Mesenchymal stem cell (in vitro differentiated cells and primary cell): ENCODE results near the gene SLC16A3.

Experiments used
- DNase-seq: peaks from one replicate; pipeline ENCODE4 v3.0.0-alpha.2; 2013
- H2AFZ ChIP-seq: one replicate; pipeline ENCODE4 v1.6.1; 2013; ENCODE audit warnings: low read depth, mild to moderate bottlenecking, control low read depth, inconsistent platforms, low read length, moderate library complexity
- H2AK5ac ChIP-seq: 2 replicates; pipeline ENCODE4 v1.6.1; 2013; ENCODE audit warnings: low read length, moderate library complexity, mild to moderate bottlenecking, inconsistent platforms; ENCODE audit not compliant: severe bottlenecking
- H2BK120ac ChIP-seq: one replicate; pipeline ENCODE4 v1.6.1; 2013; ENCODE audit warnings: low read depth, mild to moderate bottlenecking, inconsistent platforms, low read length, moderate library complexity
- H2BK12ac ChIP-seq, 2 experiments: one replicate each; pipeline ENCODE4 v1.6.1; 2013; ENCODE audit warnings: inconsistent platforms in 2 of 2, low read length in 2 of 2, mild to moderate bottlenecking in 2 of 2, moderate library complexity in 2 of 2, control low read depth in 1 of 2
- H2BK15ac ChIP-seq: one replicate; pipeline ENCODE4 v1.6.1; 2013; ENCODE audit warnings: mild to moderate bottlenecking, low read depth, inconsistent platforms; ENCODE audit not compliant: poor library complexity, severe bottlenecking
- H2BK5ac ChIP-seq: 2 replicates; pipeline ENCODE4 v1.6.1; 2013; ENCODE audit warnings: low read depth, mild to moderate bottlenecking, low read length, control low read depth, inconsistent platforms; ENCODE audit not compliant: poor library complexity, severe bottlenecking
- H3K14ac ChIP-seq, 2 experiments: one replicate each; pipeline ENCODE4 v1.6.1; 2013; ENCODE audit warnings: inconsistent platforms in 2 of 2, low read length in 2 of 2, control low read depth in 1 of 2, mild to moderate bottlenecking in 1 of 2, moderate library complexity in 1 of 2
- H3K18ac ChIP-seq, 2 experiments: one replicate each; pipeline ENCODE4 v1.6.1; 2013; ENCODE audit warnings: inconsistent platforms in 2 of 2, low read length in 2 of 2, control low read depth in 1 of 2, low read depth in 1 of 2, mild to moderate bottlenecking in 1 of 2
- H3K23ac ChIP-seq, 2 experiments: one replicate each; pipeline ENCODE4 v1.6.1; 2013; ENCODE audit warnings: inconsistent platforms in 2 of 2, low read length in 2 of 2, mild to moderate bottlenecking in 2 of 2, moderate library complexity in 2 of 2, control low read depth in 1 of 2
- H3K27ac ChIP-seq: 2 replicates; pipeline ENCODE4 v1.5.1; 2013; ENCODE audit warnings: mild to moderate bottlenecking, moderate library complexity, low read length, control low read depth, inconsistent platforms; ENCODE audit not compliant: poor library complexity, severe bottlenecking
- H3K27me3 ChIP-seq, 2 experiments: 2 replicates each; pipeline versions ENCODE4 v1.6.1 to v1.7.0; 2013; ENCODE audit warnings: low read length in 2 of 2, mild to moderate bottlenecking in 2 of 2, moderate library complexity in 2 of 2, control low read depth in 1 of 2, inconsistent platforms in 1 of 2; ENCODE audit not compliant: control insufficient read depth in 1 of 2, insufficient read depth in 1 of 2
- H3K36me3 ChIP-seq, 2 experiments: 2 replicates each; pipeline versions ENCODE4 v1.6.1 to v1.7.0; 2013; ENCODE audit warnings: low read length in 2 of 2, control low read depth in 1 of 2, inconsistent platforms in 1 of 2, low read depth in 1 of 2, mild to moderate bottlenecking in 1 of 2; ENCODE audit not compliant: insufficient read depth in 2 of 2, control insufficient read depth in 1 of 2
- H3K4ac ChIP-seq, 2 experiments: one replicate each; pipeline ENCODE4 v1.6.1; 2013; ENCODE audit warnings: inconsistent platforms in 2 of 2, low read length in 2 of 2, mild to moderate bottlenecking in 2 of 2, moderate library complexity in 2 of 2, control low read depth in 1 of 2, low read depth in 1 of 2
- H3K4me1 ChIP-seq: 2 replicates; pipeline ENCODE4 v1.6.1; 2013; ENCODE audit warnings: low read depth, low read length, control low read depth; ENCODE audit not compliant: control insufficient read depth, insufficient read depth
- H3K4me2 ChIP-seq: 2 replicates; pipeline ENCODE4 v1.6.1; 2013; ENCODE audit warnings: low read length, mild to moderate bottlenecking, inconsistent platforms; ENCODE audit not compliant: poor library complexity, severe bottlenecking
- H3K4me3 ChIP-seq, 2 experiments: 2 replicates each; pipeline versions ENCODE4 v1.5.1 to v1.7.0; 2013; ENCODE audit warnings: low read length in 2 of 2, mild to moderate bottlenecking in 2 of 2, control low read depth in 1 of 2, low read depth in 1 of 2; ENCODE audit not compliant: insufficient read depth in 1 of 2
- H3K79me1 ChIP-seq: replicated peaks from 2 replicates; pipeline ENCODE4 v1.6.1; 2013; ENCODE audit warnings: mild to moderate bottlenecking, control low read depth, low read length, inconsistent platforms; ENCODE audit not compliant: poor library complexity, severe bottlenecking
- H3K9ac ChIP-seq: 2 replicates; pipeline ENCODE4 v1.7.0; 2013; ENCODE audit warnings: mild to moderate bottlenecking, low read length, moderate library complexity
- H3K9me3 ChIP-seq: 2 replicates; pipeline ENCODE4 v1.7.0; 2013; ENCODE audit warnings: mild to moderate bottlenecking, low read length; ENCODE audit not compliant: control insufficient read depth
- H4K8ac ChIP-seq: one replicate; pipeline ENCODE4 v1.6.1; 2013; ENCODE audit warnings: inconsistent platforms, mild to moderate bottlenecking, low read length, moderate library complexity
- H4K91ac ChIP-seq: one replicate; pipeline ENCODE4 v1.6.1; 2013; ENCODE audit warnings: mild to moderate bottlenecking, low read length, inconsistent platforms
- WGBS: methylation state at CpG from one replicate; pipeline ENCODE4 v1.1.7; 2013; ENCODE audit warnings: mixed read lengths; 5-methylcytosine and 5-hydroxymethylcytosine counted together

The SLC16A3 gene

GRCh38 chr17:82278308-82278707, 49.5 kb downstream of the SLC16A3 start:
- Histone ChIP-seq H2BK120ac (no peak overlapping the region), H3K36me3 (peaks cover 5 to 9% of the 10 kb centered on the region in 2 experiments), H2BK5ac (no peak overlapping the region), H3K4me2 (no peak overlapping the region), H3K27me3 (no peaks in the 10 kb centered on the region), H3K79me1 (peaks cover 8% of the 10 kb centered on the region), H3K4ac (no peak overlapping the region), H2AK5ac (no peak overlapping the region), H2BK15ac (no peak overlapping the region), H3K4me3 (no peak overlapping the region), H2AFZ (no peak overlapping the region), H3K9ac (no peak overlapping the region), H4K91ac (no peak overlapping the region), H3K18ac (no peak overlapping the region), H3K4me1 (peaks cover 32% of the 10 kb centered on the region), H4K8ac (no peak overlapping the region), H3K27ac (no peak overlapping the region), H3K23ac (no peak overlapping the region), H3K9me3 (no peaks in the 10 kb centered on the region), H3K14ac (no peak overlapping the region), H2BK12ac (no peak overlapping the region)
- DNase-seq: no peak
- WGBS: 90% methylated on average over 8 of the region's 9 CpGs

GRCh38 chr17:82278786-82279391, 50.0 kb downstream of the SLC16A3 start:
- H3K18ac ChIP-seq: no peak overlapping the region
- peaks cover 6% of the 10 kb centered on the region for H3K79me1 ChIP-seq
- H4K91ac ChIP-seq: no peak overlapping the region
- H2BK15ac ChIP-seq: no peak overlapping the region
- no peak for DNase-seq
- no peak overlapping the region for H3K9ac ChIP-seq
- no peak overlapping the region for H4K8ac ChIP-seq
- WGBS: 82% methylated on average over 16 of the region's 16 CpGs
- no peak overlapping the region for H2AFZ ChIP-seq
- no peak overlapping the region for H3K4me2 ChIP-seq
- H3K4me1 ChIP-seq: peaks cover 35% of the 10 kb centered on the region
- no peak overlapping the region for H2BK120ac ChIP-seq
- H3K14ac ChIP-seq: no peak overlapping the region
- no peaks in the 10 kb centered on the region for H3K27me3 ChIP-seq
- no peak overlapping the region for H2AK5ac ChIP-seq
- no peak overlapping the region for H3K4ac ChIP-seq
- H3K23ac ChIP-seq: no peak overlapping the region
- H3K9me3 ChIP-seq: no peaks in the 10 kb centered on the region
- H3K27ac ChIP-seq: no peak overlapping the region
- H2BK12ac ChIP-seq: no peak overlapping the region
- H2BK5ac ChIP-seq: no peak overlapping the region
- H3K36me3 ChIP-seq: peaks cover 5 to 9% of the 10 kb centered on the region in 2 experiments
- no peak overlapping the region for H3K4me3 ChIP-seq

GRCh38 chr17:82280537-82280936, 51.7 kb downstream of the SLC16A3 start:
- Histone ChIP-seq H3K23ac (no peak overlapping the region), H4K8ac (no peak overlapping the region), H3K27ac (no peak overlapping the region), H2BK5ac (no peak overlapping the region), H3K4ac (no peak overlapping the region), H3K9ac (no peak overlapping the region), H2BK12ac (no peak overlapping the region), H3K36me3 (peaks cover 5 to 9% of the 10 kb centered on the region in 2 experiments), H2BK15ac (no peak overlapping the region), H3K27me3 (no peaks in the 10 kb centered on the region), H3K14ac (no peak overlapping the region), H3K79me1 (no peaks in the 10 kb centered on the region), H3K4me3 (no peak overlapping the region), H4K91ac (no peak overlapping the region), H3K9me3 (no peaks in the 10 kb centered on the region), H3K4me2 (no peak overlapping the region), H3K4me1 (peaks cover 32% of the 10 kb centered on the region), H3K18ac (no peak overlapping the region), H2AFZ (no peak overlapping the region), H2AK5ac (no peak overlapping the region), H2BK120ac (no peak overlapping the region)
- DNase-seq: no peak
- WGBS: 98% methylated on average over 8 of the region's 8 CpGs

- Histone ChIP-seq H2AK5ac (no peak overlapping the region), H2BK120ac (no peak overlapping the region), H4K8ac (no peak overlapping the region), H3K23ac (no peak overlapping the region), H3K27ac (no peak overlapping the region), H3K9me3 (no peaks in the 10 kb centered on the region), H3K4me1 (peaks cover 32% of the 10 kb centered on the region), H3K4me3 (no peak overlapping the region), H3K4ac (no peak overlapping the region), H3K36me3 (peaks cover 5 to 9% of the 10 kb centered on the region in 2 experiments), H3K9ac (no peak overlapping the region), H2BK15ac (no peak overlapping the region), H3K14ac (no peak overlapping the region), H3K18ac (no peak overlapping the region), H3K79me1 (no peaks in the 10 kb centered on the region), H2BK12ac (peak overlapping the region in 1 of 2 experiments; percentile 11), H4K91ac (no peak overlapping the region), H3K27me3 (no peaks in the 10 kb centered on the region), H2AFZ (no peak overlapping the region), H3K4me2 (no peak overlapping the region), H2BK5ac (no peak overlapping the region)
- WGBS: 88% methylated on average over 7 of the region's 7 CpGs
- DNase-seq: no peak
Measured at GRCh38 chr17:82281076-82281475, 52.2 kb downstream of the SLC16A3 start.
